Activated effector memory CD4-positive, alpha-beta T cell treated with Interleukin-2 at 50 U/mL for 16 hours (primary cell): ENCODE results near the gene FRMD4A.
A peak's percentile ranks its signal among the peaks of the same experiment; 100 is the strongest.

ENCODE experiments used
- DNase-seq: peaks from one replicate; pipeline ENCODE4 v3.0.0-alpha.2; 2020

The FRMD4A gene

DNA sequence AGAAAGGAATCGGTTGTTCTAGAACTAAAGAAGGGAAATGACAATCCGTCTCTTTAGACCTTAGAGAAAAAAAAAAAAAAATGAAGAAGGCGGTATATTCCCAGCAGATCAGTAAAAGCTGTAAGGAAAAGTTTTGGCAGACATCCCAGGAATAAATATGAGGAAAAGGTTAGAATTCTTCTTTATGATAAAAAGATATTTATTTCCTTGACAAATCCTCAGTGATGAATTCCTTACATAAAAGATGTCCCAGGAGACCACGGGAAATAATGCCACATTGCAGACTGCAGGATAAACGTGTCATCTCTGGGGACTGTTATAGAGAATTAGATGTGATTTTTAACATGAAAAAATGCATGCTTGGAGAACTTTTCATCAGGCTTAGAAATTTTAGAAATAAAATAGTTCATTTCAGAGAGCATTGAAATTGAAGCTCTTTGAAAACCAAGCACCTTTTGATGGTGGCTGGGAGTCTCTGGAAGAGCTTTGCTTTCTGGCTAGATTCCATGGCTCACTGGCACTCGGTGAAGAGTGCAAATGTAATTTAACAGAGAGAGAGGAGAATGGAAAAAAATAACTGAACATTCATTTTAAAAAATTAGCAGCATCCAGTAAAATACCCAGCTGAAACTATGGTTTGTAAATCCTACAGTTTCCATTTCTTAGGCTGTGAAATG lies 645.8 kb downstream of the FRMD4A start:
- no peak for DNase-seq

- DNase-seq = no peak
These were observed 646.4 kb downstream of the FRMD4A start for GRCh38 chr10:13684252-13684791.

DNA sequence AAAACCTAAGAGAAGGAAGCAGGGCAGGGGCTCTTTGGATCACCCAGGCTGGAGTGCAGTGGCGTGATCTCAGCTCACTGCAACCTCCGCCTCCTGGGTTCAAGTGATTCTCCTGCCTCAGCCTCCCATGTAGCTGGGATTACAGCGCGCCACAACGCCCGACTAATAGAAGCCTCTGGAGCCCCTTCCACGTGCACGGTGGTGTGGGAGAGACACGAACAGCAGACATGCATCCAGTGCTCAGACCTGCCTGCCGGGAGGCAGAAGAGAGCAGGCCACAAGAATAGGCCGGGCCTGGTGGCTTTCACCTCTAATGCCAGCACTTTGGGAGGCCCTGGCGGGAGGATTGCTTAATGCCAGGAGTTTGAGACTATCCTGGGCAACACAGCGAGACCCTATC lies 647.7 kb downstream of the FRMD4A start:
- DNase-seq = no peak

- no peak for DNase-seq
These were observed 648.8 kb downstream of the FRMD4A start for GRCh38 chr10:13681960-13682359.

GRCh38 chr10:13681528-13681927 lies 649.2 kb downstream of the FRMD4A start:
- DNase-seq = no peak

DNA sequence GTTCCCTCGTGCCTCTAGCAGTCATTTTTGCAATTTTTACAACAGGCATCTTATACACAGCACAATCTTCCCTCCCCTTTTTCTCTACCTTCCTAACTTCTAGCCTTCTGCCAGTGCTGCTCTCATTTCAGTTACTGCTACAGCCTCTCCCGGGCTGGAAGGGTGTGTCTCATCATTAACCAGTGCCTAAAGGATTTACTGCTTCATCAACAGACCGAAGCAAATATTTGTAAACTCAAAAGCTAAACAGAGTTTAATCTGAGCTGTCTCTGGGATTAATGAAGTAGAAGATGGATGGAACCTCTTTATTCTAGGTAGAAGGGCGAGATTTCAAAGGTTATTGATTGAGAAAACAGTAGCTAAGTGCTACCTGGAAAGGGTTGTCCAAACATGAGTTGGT lies 649.6 kb downstream of the FRMD4A start:
- DNase-seq = no peak

DNA sequence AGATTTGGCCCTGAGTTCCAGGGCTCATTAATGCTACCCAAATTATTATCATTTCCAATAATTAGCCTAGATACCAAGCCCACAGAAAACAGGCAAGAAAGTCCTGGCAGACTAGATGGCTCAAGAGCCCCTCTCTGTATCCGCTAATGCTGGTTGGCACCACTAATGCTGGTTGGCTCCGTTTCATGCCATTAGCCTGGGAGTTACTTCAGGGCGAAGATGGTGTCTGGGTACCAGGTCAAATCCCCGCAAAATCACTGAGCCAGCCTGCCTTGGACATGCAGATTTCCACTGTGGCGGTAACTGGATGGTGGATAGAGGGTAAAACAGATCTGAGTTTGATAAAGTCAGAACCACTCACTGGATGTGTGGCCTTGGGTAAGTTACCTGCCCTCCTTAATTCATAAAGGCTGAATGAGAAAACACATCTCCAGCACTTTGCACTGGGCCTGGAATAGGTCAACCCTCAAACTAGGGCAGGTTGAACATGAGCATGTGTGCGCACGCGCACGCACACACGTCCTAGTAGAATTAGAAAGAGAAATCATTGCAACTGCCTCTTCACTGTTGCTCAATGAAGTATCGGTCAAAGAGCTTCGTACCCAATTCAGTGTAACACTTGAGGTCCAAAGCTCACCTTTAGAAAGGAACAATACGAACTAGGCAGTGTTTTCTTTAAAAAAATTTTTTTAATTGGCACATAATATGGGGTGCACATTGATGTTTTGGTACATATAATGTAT lies 652.5 kb downstream of the FRMD4A start:
- no peak for DNase-seq

- no peak for DNase-seq
These were observed 655.8 kb downstream of the FRMD4A start for GRCh38 chr10:13674645-13675588.

GRCh38 chr10:13673156-13673555 lies 657.6 kb downstream of the FRMD4A start:
- no peak for DNase-seq

DNA sequence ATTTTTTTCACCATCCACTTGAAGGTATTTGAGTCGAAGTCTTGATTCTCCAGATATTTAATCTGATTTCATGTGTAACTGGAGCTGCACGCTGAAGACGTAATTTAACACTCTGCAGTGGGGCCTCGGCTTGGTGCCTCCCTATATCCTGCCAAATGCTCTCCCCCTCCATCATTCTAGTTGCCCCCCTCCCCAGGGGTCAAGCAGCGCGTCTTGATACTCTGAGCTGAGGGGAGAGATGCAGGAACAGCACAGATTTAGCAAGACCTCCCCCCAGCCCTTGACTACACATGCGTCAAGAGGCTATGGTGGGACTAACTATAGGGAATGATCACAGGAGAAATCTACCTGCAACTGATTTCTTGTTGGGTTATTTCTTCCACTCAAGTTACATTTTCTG lies 658.2 kb downstream of the FRMD4A start:
- DNase-seq = no peak

DNA sequence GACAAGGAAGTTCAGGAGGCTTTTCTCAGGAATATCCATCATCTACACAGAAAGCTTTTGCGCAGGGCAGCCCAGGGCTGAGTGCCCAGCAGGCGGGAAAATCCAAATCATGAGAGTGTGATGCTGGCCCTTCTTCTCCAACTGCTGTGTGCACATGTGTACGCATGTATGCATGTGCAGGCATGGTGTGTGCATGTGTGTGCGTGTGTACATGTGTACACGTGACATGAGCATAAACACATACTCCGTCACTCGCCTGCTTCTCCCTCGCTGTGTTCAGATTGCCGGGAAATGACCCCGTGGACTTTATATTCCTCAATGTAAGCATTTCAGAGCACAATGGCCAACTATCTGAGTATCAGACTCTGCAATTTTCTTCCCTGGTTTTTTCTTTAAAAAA lies 658.8 kb downstream of the FRMD4A start:
- no peak for DNase-seq

DNA sequence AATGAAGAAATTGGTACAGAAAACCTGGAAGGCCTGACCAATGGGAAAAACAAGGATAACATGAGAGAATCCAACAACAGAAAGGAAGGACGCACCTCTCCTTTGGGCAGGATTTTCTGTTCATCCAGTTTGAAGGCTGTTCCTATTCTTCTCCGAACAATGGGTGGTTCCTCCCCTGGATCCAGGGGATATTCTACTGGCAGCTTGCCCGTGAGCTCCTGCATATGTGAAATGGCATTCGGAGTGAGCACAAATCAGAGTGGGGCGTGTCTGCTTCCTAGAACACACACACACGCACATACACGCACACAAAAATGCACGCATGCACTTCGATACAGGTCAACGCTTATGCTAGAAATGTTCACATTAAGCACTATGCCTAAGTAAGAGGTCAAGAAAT lies 660.4 kb downstream of the FRMD4A start:
- no peak for DNase-seq

DNA sequence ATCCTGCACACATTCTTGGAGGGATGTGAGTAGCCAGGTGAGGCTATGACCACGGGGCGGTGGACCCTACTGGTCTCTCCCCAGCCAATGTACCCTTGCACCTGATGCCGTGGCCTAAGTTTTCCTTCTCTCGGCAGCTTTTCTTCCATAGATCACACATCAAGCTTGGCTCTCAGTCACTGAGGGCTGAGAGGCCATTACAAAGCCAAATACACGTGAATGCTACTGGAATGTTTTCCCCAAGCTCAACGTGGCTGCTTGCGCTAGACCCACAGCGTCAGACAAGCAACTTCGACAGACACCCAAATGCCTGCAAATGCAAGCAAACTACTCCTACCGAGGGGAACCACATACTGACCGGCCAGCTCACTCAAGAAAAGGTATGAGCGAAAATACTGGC lies 660.8 kb downstream of the FRMD4A start:
- DNase-seq = no peak

- no peak for DNase-seq
These were observed 661.4 kb downstream of the FRMD4A start for GRCh38 chr10:13669182-13669855.

GRCh38 chr10:13668126-13668525 lies 662.6 kb downstream of the FRMD4A start:
- no peak for DNase-seq

DNA sequence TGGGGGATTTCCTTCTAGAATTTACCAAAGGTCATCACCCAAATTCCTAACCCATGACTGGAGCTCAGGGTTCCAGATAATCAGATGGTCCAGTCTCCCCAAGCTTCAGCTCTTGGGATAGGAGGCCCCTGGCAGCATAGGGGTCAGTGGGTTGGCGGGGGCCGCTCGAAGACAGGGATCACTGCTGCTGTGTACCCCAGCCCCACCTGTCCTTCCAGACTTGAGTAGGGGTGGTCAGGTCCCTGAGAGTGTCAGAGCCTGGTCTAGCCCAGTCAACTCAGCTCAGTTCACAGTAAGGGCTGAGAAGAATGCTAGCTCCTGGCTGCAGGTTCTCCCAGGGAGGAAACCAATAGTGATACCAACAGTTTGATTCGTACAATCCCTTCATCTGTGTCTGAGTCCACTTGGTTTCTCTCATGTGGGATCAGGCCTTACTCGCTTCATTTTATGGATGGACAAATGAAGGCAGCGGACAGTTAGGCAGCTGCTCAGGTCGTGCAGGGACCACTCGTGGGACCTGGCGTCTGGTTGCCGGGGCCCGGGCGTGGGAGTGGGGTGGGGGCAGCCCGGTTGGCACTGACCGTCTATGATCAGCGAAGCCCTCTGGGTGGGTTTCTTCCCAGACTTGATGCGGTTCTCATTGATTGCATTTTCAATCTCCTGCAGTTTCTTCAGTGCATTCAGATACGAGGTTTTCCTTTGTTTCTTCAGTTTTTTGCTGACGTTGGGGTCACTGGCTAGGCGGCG lies 665.0 kb downstream of the FRMD4A start:
- no peak for DNase-seq

DNA sequence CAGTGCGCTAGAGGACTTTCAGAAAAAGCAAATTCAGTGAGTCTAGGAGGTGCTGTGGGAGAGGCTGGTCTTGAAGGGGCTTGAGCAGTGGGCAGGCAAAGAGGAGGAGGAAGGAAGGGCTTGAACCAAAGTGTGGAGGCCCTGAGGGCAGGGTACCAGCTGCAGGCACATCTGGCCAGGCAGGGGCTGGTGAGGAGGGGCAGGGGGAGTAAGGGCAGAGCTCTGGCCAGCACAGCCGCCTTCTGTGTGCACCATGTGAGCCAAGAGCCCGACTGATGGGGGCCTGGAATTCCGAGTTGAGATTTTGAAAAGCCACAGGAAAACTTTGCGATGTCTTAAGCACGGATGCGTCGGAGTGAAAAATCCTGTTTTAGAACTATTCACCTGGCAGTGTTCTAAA lies 669.5 kb downstream of the FRMD4A start:
- no peak for DNase-seq

DNA sequence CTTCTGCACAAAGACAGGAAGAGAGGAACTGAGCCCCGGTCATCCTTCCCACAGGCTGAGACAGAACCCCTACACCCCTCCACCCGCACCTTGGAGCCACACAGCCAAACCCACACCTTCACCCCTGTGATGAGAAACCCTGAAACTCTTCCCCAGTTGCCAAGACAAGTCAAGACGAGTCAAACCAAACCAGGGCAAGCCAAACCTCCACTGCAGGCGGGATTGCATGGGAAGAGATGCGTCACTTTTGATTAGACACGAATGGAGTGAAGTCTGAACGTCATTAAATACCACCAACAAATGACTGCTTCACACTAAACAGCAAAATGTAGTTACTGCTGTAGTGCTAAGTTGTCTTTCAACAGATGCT lies 670.2 kb downstream of the FRMD4A start:
- DNase-seq = no peak

DNA sequence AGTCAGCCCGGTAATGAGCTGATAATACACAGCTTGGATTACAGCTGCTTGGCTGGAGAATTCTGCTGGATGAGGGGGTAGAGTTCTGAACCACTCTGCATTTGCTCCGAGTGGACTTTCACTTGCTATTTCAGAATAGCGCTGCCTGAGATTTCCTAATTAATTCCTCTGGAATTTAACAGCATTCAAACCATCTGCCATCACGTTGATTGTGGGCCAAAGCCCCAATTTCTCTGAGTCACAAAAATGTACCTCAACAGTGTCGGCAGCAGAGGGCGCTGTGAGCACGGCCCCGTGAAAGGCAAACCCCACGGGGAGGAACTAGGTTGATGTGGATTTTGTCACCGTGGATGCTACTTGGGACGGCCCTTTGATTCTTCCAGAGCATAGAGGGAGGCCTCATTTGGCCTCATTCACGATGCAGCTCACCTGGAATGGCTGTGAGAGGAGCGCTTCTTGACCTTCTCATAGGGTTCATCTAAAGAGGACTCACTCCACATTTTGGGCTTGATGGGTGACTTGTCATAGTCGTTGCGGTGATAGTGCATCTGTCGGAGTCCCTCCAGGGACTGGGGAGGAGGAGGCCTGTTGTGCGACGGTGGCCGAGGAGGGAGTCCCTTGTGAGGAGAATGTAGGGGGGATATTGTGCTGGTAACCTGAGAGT lies 670.7 kb downstream of the FRMD4A start:
- peak; percentile 44 for DNase-seq

- DNase-seq = no peak
These were observed 671.6 kb downstream of the FRMD4A start for GRCh38 chr10:13658871-13659685.

GRCh38 chr10:13658264-13658663 lies 672.5 kb downstream of the FRMD4A start:
- no peak for DNase-seq
